GM12878 (cell line): Measurements from ENCODE around the gene DISC1. TPM values are rescaled to one million over a fixed set of nuclear protein-coding genes. Genes with fewer than 3 reads are reported as not detected.

Experiments used
- ATAC-seq: fragments of 200-7000 bp; cut with Tn5 transposase; 3 replicates; pipeline ENCODE4 v1.9.1; 2020; ENCODE audit warnings: mild to moderate bottlenecking, moderate library complexity
- BruUV-seq: library from RNA; stranded (reverse); fragments of 400-500 nt; replicated peaks from 2 replicates; lab custom pipeline; 2021; lab: Mats Ljungman, UMichigan
- CTCF ChIA-PET: fragments of 300-600 bp; sonication (Branson Sonifier 250); formaldehyde crosslinking; extraction: SDS; loops from one replicate; lab custom pipeline; 2021; ENCODE audit warnings: inconsistent platforms; lab: Yijun Ruan, JAX
- POLR2A ChIA-PET: fragments of 350-600 bp; formaldehyde crosslinking; extraction: SDS; loops from one replicate; lab custom pipeline; 2021; ENCODE audit warnings: inconsistent platforms; lab: Charles Lee
- RAD21 ChIA-PET: fragments of 300-600 bp; sonication (Branson Sonifier 250); formaldehyde crosslinking; loops from one replicate; lab custom pipeline; 2023; ENCODE audit warnings: antibody characterized with exemption; ENCODE audit not compliant: unreplicated experiment; lab: Charles Lee
- SMC1A ChIA-PET: fragments of 300-600 bp; sonication (Branson Sonifier 250); formaldehyde crosslinking; loops from one replicate; lab custom pipeline; 2023; ENCODE audit not compliant: unreplicated experiment, uncharacterized antibody; lab: Charles Lee
- DNase-seq: peaks from one replicate; pipeline ENCODE4 v3.0.0-alpha.2; 2011; ENCODE audit warnings: low read depth, low spot score
- FAIRE-seq: peaks from 3 replicates; lab custom pipeline; 2011; peaks lifted over from hg19 to GRCh38; lab: Jason Lieb, UNC
- H2AFZ ChIP-seq: 2 replicates; pipeline ENCODE4 v1.6.0; 2011; ENCODE audit warnings: low read depth, low read length, control low read depth; ENCODE audit not compliant: control insufficient read depth
- H3K27ac ChIP-seq: 2 replicates; pipeline ENCODE4 v1.5.1; 2011; ENCODE audit warnings: control low read depth; ENCODE audit not compliant: control insufficient read depth, insufficient read depth
- H3K27me3 ChIP-seq, 2 experiments: replicated peaks in 1 of 2; 2 replicates each; pipeline versions ENCODE4 v1.6.0 to v1.6.1; 2011; ENCODE audit warnings: low read length in 1 of 2; ENCODE audit not compliant: control insufficient read depth in 2 of 2, insufficient read depth in 2 of 2
- H3K36me3 ChIP-seq, 2 experiments: 2 replicates each; pipeline ENCODE4 v1.5.1; 2011; ENCODE audit warnings: low read length in 1 of 2; ENCODE audit not compliant: control insufficient read depth in 2 of 2, insufficient read depth in 2 of 2
- H3K4me1 ChIP-seq: 2 replicates; pipeline ENCODE4 v1.6.1; 2011; ENCODE audit warnings: mild to moderate bottlenecking, low read length, moderate library complexity, mixed read lengths; ENCODE audit not compliant: control insufficient read depth, insufficient read depth
- H3K4me2 ChIP-seq: 2 replicates; pipeline ENCODE4 v1.6.0; 2011; ENCODE audit warnings: control low read depth; ENCODE audit not compliant: control insufficient read depth, insufficient read depth
- H3K4me3 ChIP-seq: fragments of 200-600 bp; sonication (generic); 2 replicates; pipeline ENCODE4 v1.5.1; 2016
- H3K79me2 ChIP-seq: 2 replicates; pipeline ENCODE4 v1.6.0; 2011; ENCODE audit warnings: low read length; ENCODE audit not compliant: control insufficient read depth, insufficient read depth
- H3K9ac ChIP-seq: 2 replicates; pipeline ENCODE4 v1.8.0; 2011; ENCODE audit warnings: low read length, control low read depth, mixed read lengths; ENCODE audit not compliant: control insufficient read depth, insufficient read depth
- H3K9me3 ChIP-seq: replicated peaks from 3 replicates; pipeline ENCODE4 v1.5.1; 2011; ENCODE audit warnings: mild to moderate bottlenecking, low read length; ENCODE audit not compliant: control insufficient read depth, insufficient read depth
- H4K20me1 ChIP-seq: 2 replicates; pipeline ENCODE4 v1.6.0; 2011; ENCODE audit not compliant: control insufficient read depth, insufficient read depth
- CUX1 ChIP-seq: IDR thresholded peaks from 2 replicates; pipeline ENCODE4 v1.6.1; 2012; ENCODE audit warnings: improper control_type of control experiment, low read depth, low read length; ENCODE audit not compliant: insufficient replicate concordance
- NFYB ChIP-seq: IDR thresholded peaks from 2 replicates; pipeline ENCODE4 v1.6.1; 2011; ENCODE audit warnings: low read depth, mild to moderate bottlenecking, low read length, improper control_type of control experiment, moderate library complexity; ENCODE audit not compliant: insufficient read depth
- NKRF ChIP-seq: fragments of 450-650 bp; conservative IDR thresholded peaks from 2 replicates; pipeline ENCODE4 v1.6.1; 2017; ENCODE audit warnings: mild to moderate bottlenecking, moderate library complexity
- POU2F2 ChIP-seq: IDR thresholded peaks from 3 replicates; pipeline ENCODE4 v1.6.1; 2011; ENCODE audit warnings: low read depth, mild to moderate bottlenecking, low read length, borderline replicate concordance
- SREBF2 ChIP-seq: IDR thresholded peaks from 2 replicates; pipeline ENCODE4 v1.6.1; 2012; ENCODE audit warnings: mild to moderate bottlenecking, low read length
- TARDBP ChIP-seq: IDR thresholded peaks from 2 replicates; pipeline ENCODE4 v1.6.1; 2016; ENCODE audit warnings: borderline replicate concordance
- TCF3 ChIP-seq: IDR thresholded peaks from 2 replicates; pipeline ENCODE4 v1.6.1; 2012; ENCODE audit warnings: low read depth, mild to moderate bottlenecking, low read length, borderline replicate concordance; ENCODE audit not compliant: insufficient read depth
- YBX1 ChIP-seq: fragments of 450-650 bp; IDR thresholded peaks from 2 replicates; pipeline ENCODE4 v1.6.1; 2016; ENCODE audit warnings: antibody characterized with exemption
- YY1 ChIP-seq: IDR thresholded peaks from 2 replicates; pipeline ENCODE4 v1.6.1; 2011; ENCODE audit warnings: low read depth, mild to moderate bottlenecking, low read length
- ZNF592 ChIP-seq: fragments of 450-650 bp; IDR thresholded peaks from 2 replicates; pipeline ENCODE4 v1.6.1; 2017; ENCODE audit warnings: mild to moderate bottlenecking, moderate library complexity
- WGBS: methylation state at CpG from one replicate; pipeline ENCODE4 v1.1.6; 2016; ENCODE audit warnings: low lambda C conversion rate; ENCODE audit not compliant: insufficient replicate concordance, insufficient coverage; ENCODE audit errors: missing lambda C conversion rate; 5-methylcytosine and 5-hydroxymethylcytosine counted together
- in situ Hi-C: fragments of 300-500 bp; cut with MboI; formaldehyde crosslinking; loops from 9 replicates; pipeline ENCODE4 v1.14.3; 2018; ENCODE audit warnings: mixed read lengths
- intact Hi-C: fragments of 100-400 bp; cut with micrococcal nuclease; formaldehyde crosslinking; loops from one replicate; pipeline ENCODE4 v1.14.2; 2022; ENCODE audit not compliant: unreplicated experiment
- polyA plus RNA-seq, 11 experiments: library from polyadenylated mRNA; depleted of rRNA in 4 of 11; unstranded in 6 of 11; stranded (reverse) in 5 of 11; fragments of >200 nt; fragmentation: Nextera tagmentation in 4 of 11; fragmentation: Illumina TruSeq in 1 of 11; extraction: Ambion mirVana in 4 of 11; extraction: Trizol in 1 of 11; gene quantifications; 1 replicate in 1 of 11; 2 replicates in 10 of 11; pipeline versions ENCODE4 v1.2.1 to v1.2.3, GENCODE V29; 2011 to 2016; ENCODE audit warnings: inconsistent platforms in 2 of 11, missing spikeins in 2 of 11, low read depth in 1 of 11
- total RNA-seq, 4 experiments: library from RNA; depleted of rRNA in 3 of 4; stranded (reverse); fragments of >200 nt in 3 of 4; fragmentation: Illumina TruSeq in 1 of 4; extraction: Trizol in 1 of 4; gene quantifications; 2 replicates each; pipeline versions ENCODE4 v1.2.1 to v1.2.3, GENCODE V29; 2013 to 2021

Gene DISC1
- total and polyA plus RNA-seq, 10 of the 15 experiments (the other 5 are each of a cell fraction or from before 2014, with no cell fraction given) = 0.05 to 0.72 (median 0.19) TPM; not detected in 1

- no peak for ATAC-seq
- RAD21 ChIA-PET = no interaction called here
- Histone ChIP-seq H3K36me3 (no peaks in the 10 kb centered on the region), H3K27ac (no peak overlapping the region), H4K20me1 (no peaks in the 10 kb centered on the region), H3K9me3 (no peaks in the 10 kb centered on the region), H3K9ac (no peak overlapping the region), H2AFZ (no peak overlapping the region), H3K4me3 (no peak overlapping the region), H3K79me2 (no peaks in the 10 kb centered on the region), H3K27me3 (no peaks in the 10 kb centered on the region), H3K4me2 (no peak overlapping the region), H3K4me1 (no peaks in the 10 kb centered on the region)
- no peak for DNase-seq
- BruUV-seq = no TSS peak
- CTCF ChIA-PET = interaction anchor here (0.6 kb wide), 1 partner anchor 371 kb away, joined by 4 read pairs; no protein-coding TSS in a partner anchor
- SMC1A ChIA-PET = no interaction called here
- POLR2A ChIA-PET = no interaction called here
- in situ Hi-C loops = no loop called here
- TF ChIP-seq ZNF592 = no peak
- no peak for TF ChIP-seq YBX1
- no peak for TF ChIP-seq SREBF2
- TF ChIP-seq NKRF = no peak
- TF ChIP-seq POU2F2 = no peak
- TF ChIP-seq YY1 = no peak
- TF ChIP-seq CUX1 = no peak
- TF ChIP-seq TCF3 = no peak
- no peak for TF ChIP-seq TARDBP
- no peak for TF ChIP-seq NFYB
- FAIRE-seq = no peak
- intact Hi-C loops = loop anchor here (5.0 kb wide), 1 partner anchor 211 kb away; no protein-coding TSS in a partner anchor
- WGBS = 2% methylated on average over 3 of the region's 3 CpGs
Measured at GRCh38 chr1:231681006-231681405, 54.4 kb downstream of the DISC1 start.
